Measurements from ENCODE around the gene LRRC8C. TPM values are rescaled to one million over a fixed set of nuclear protein-coding genes. Genes with fewer than 3 reads are reported as not detected.

LRRC8C gene
- total RNA-seq, 1 experiment from 2014 or later: 3.5 TPM

GRCh38 chr1:89732206-89732605 lies 99.3 kb downstream of the LRRC8C start:
- intact Hi-C loops (cut with micrococcal nuclease; ENCODE audit: unreplicated experiment): no loop called here
- H3K27ac Mint-ChIP-seq (ENCODE audit: unreplicated experiment): no peak overlapping the region
- H3K27me3 Mint-ChIP-seq (ENCODE audit: unreplicated experiment): no peaks in the 10 kb centered on the region
- H3K4me3 Mint-ChIP-seq (ENCODE audit: low read depth, unreplicated experiment): no peak overlapping the region
- no peaks in the 10 kb centered on the region for H3K9me3 Mint-ChIP-seq (ENCODE audit: low read depth, unreplicated experiment)
- no TSS peak for BruUV-seq (replicated peaks)
- no peak for TF ChIP-seq CTCF (IDR thresholded peaks at IDR 0.05; ENCODE audit: unreplicated experiment)
- DNase-seq: no peak
- no peaks in the 10 kb centered on the region for H3K36me3 Mint-ChIP-seq (ENCODE audit: insufficient read depth, unreplicated experiment)
- no peaks in the 10 kb centered on the region for H3K4me1 Mint-ChIP-seq (ENCODE audit: low read depth, unreplicated experiment)
- CTCF ChIA-PET: no interaction called here

DNA sequence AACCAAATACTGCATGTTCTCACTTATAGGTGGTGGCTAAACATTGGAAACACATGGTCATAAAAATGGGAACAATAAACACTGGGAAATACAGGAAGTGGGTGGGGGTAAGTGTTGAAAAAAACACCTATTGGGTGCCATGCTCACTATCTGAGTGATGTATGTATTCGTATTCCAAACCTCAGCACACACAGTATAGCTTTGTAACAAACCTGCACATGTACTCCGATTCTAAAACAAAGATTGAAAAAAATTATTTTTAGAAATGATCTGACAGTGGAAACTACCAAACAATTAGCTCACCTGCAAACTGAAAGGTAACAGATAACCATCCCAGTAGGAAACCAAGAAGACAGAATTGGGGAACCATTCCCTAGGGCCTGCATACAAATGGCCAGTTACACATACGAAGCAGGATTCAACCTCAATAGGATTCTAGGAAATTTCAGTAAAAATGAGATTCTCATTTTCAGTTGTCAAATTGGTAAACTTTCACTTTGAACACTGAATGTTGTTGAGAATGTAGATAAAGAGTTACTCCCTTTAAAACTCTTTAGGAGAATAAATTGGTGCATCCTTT lies 99.8 kb downstream of the LRRC8C start:
- no peaks in the 10 kb centered on the region for H3K4me1 Mint-ChIP-seq (ENCODE audit: low read depth, unreplicated experiment)
- intact Hi-C loops (cut with micrococcal nuclease; ENCODE audit: unreplicated experiment): no loop called here

GRCh38 chr1:89733748-89734147 lies 100.8 kb downstream of the LRRC8C start:
- no peaks in the 10 kb centered on the region for H3K27me3 Mint-ChIP-seq (ENCODE audit: unreplicated experiment)
- H3K36me3 Mint-ChIP-seq (ENCODE audit: insufficient read depth, unreplicated experiment): no peaks in the 10 kb centered on the region
- TF ChIP-seq CTCF (IDR thresholded peaks at IDR 0.05; ENCODE audit: unreplicated experiment): no peak
- intact Hi-C loops (cut with micrococcal nuclease; ENCODE audit: unreplicated experiment): no loop called here
- no peaks in the 10 kb centered on the region for H3K9me3 Mint-ChIP-seq (ENCODE audit: low read depth, unreplicated experiment)
- CTCF ChIA-PET: no interaction called here
- BruUV-seq (replicated peaks): no TSS peak
- H3K27ac Mint-ChIP-seq (ENCODE audit: unreplicated experiment): no peak overlapping the region
- DNase-seq: no peak
- H3K4me3 Mint-ChIP-seq (ENCODE audit: low read depth, unreplicated experiment): no peak overlapping the region
- H3K4me1 Mint-ChIP-seq (ENCODE audit: low read depth, unreplicated experiment): no peaks in the 10 kb centered on the region

More for the DNA sequence above, 99.8 kb downstream of the LRRC8C start:
- CTCF ChIA-PET: no interaction called here
- BruUV-seq (replicated peaks): no TSS peak
- H3K4me3 Mint-ChIP-seq (ENCODE audit: low read depth, unreplicated experiment): no peak overlapping the region
- TF ChIP-seq CTCF (IDR thresholded peaks at IDR 0.05; ENCODE audit: unreplicated experiment): no peak
- no peak overlapping the region for H3K27ac Mint-ChIP-seq (ENCODE audit: unreplicated experiment)
- no peaks in the 10 kb centered on the region for H3K9me3 Mint-ChIP-seq (ENCODE audit: low read depth, unreplicated experiment)
- no peaks in the 10 kb centered on the region for H3K36me3 Mint-ChIP-seq (ENCODE audit: insufficient read depth, unreplicated experiment)
- H3K27me3 Mint-ChIP-seq (ENCODE audit: unreplicated experiment): no peaks in the 10 kb centered on the region
- DNase-seq: no peak

- intact Hi-C loops (cut with micrococcal nuclease; ENCODE audit: unreplicated experiment): no loop called here
- BruUV-seq (replicated peaks): no TSS peak
- Mint-ChIP-seq H3K9me3 (ENCODE audit: low read depth, unreplicated experiment) (no peaks in the 10 kb centered on the region), H3K27ac (ENCODE audit: unreplicated experiment) (no peak overlapping the region), H3K4me1 (ENCODE audit: low read depth, unreplicated experiment) (no peaks in the 10 kb centered on the region), H3K27me3 (ENCODE audit: unreplicated experiment) (no peaks in the 10 kb centered on the region), H3K36me3 (ENCODE audit: insufficient read depth, unreplicated experiment) (no peaks in the 10 kb centered on the region), H3K4me3 (ENCODE audit: low read depth, unreplicated experiment) (no peak overlapping the region)
- CTCF ChIA-PET: no interaction called here
- DNase-seq: no peak
- no peak for TF ChIP-seq CTCF (IDR thresholded peaks at IDR 0.05; ENCODE audit: unreplicated experiment)
Observed at GRCh38 chr1:89734442-89734841, 101.5 kb downstream of the LRRC8C start.

Data from Calu3 (cell line).